ENCODE results near the gene CDC14B.

CDC14B gene

DNA sequence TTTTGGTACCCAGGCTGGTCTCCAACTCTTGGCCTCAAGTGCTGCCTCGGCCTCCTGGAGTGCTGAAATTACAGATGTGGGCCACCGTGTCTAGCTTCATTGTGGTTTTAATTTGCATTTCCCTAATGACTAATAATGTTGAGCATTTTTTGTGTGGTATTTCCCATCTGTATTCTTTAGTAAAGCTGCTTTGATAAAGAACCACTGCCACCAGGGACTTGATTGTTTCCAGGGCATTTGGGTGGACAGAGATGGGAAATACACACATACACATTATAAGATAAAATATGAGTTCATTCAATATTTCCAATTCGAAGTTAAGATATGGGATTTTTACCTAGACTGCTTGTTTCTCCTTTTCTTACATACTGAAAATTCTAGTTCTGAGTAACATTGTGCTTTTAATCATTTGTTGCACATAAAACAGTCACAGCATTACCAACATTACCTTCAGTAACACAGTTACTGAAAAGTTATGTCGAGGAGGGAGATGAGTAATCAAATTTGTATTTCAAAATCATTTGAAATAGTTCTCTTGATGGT is 140.7 kb downstream of the CDC14B start:
- no peak overlapping the region for H3K4me2 ChIP-seq (ENCODE audit: low read length)
- no peak for TF ChIP-seq EZH2phosphoT487 (IDR thresholded peaks at IDR 0.05; ENCODE audit: borderline replicate concordance, low read length)
- TF ChIP-seq, protein P1, sequence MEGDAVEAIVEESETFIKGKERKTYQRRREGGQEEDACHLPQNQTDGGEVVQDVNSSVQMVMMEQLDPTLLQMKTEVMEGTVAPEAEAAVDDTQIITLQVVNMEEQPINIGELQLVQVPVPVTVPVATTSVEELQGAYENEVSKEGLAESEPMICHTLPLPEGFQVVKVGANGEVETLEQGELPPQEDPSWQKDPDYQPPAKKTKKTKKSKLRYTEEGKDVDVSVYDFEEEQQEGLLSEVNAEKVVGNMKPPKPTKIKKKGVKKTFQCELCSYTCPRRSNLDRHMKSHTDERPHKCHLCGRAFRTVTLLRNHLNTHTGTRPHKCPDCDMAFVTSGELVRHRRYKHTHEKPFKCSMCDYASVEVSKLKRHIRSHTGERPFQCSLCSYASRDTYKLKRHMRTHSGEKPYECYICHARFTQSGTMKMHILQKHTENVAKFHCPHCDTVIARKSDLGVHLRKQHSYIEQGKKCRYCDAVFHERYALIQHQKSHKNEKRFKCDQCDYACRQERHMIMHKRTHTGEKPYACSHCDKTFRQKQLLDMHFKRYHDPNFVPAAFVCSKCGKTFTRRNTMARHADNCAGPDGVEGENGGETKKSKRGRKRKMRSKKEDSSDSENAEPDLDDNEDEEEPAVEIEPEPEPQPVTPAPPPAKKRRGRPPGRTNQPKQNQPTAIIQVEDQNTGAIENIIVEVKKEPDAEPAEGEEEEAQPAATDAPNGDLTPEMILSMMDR (IDR thresholded peaks at IDR 0.05; ENCODE audit: low read depth, low read length, poor library complexity, severe bottlenecking), result no peak
- no peaks in the 10 kb centered on the region for H4K20me1 ChIP-seq (ENCODE audit: control insufficient read depth, insufficient read depth, low read depth, low read length)
- no peak overlapping the region for H3K27ac ChIP-seq (ENCODE audit: low read depth, low read length)
- H3K4me1 ChIP-seq (ENCODE audit: control insufficient read depth, low read length), result peaks cover 8% of the 10 kb centered on the region
- H3F3A ChIP-seq (ENCODE audit: control insufficient read depth, insufficient read depth), result no peaks in the 10 kb centered on the region
- no peaks in the 10 kb centered on the region for H3K9me3 ChIP-seq (ENCODE audit: control insufficient read depth, insufficient read depth, low read length)
- no peaks in the 10 kb centered on the region for H3K79me2 ChIP-seq (ENCODE audit: control insufficient read depth, low read length)
- no peaks in the 10 kb centered on the region for H3K9me2 ChIP-seq (replicated peaks; ENCODE audit: control insufficient read depth, low read length)
- no peaks in the 10 kb centered on the region for H3K27me3 ChIP-seq (ENCODE audit: control insufficient read depth, low read length)
- H3K36me3 ChIP-seq (ENCODE audit: control insufficient read depth, low read length), result no peaks in the 10 kb centered on the region
- H3K4me3 ChIP-seq (ENCODE audit: low read length), result no peak overlapping the region

- H3K4me3 ChIP-seq (ENCODE audit: low read length), result no peak overlapping the region
- no peak overlapping the region for H3K27ac ChIP-seq (ENCODE audit: low read depth, low read length)
- no peak overlapping the region for H3K4me2 ChIP-seq (ENCODE audit: low read length)
- peaks cover 8% of the 10 kb centered on the region for H3K4me1 ChIP-seq (ENCODE audit: control insufficient read depth, low read length)
- no peaks in the 10 kb centered on the region for H3K27me3 ChIP-seq (ENCODE audit: control insufficient read depth, low read length)
- no peaks in the 10 kb centered on the region for H4K20me1 ChIP-seq (ENCODE audit: control insufficient read depth, insufficient read depth, low read depth, low read length)
- H3K9me2 ChIP-seq (replicated peaks; ENCODE audit: control insufficient read depth, low read length), result no peaks in the 10 kb centered on the region
- H3K9me3 ChIP-seq (ENCODE audit: control insufficient read depth, insufficient read depth, low read length), result no peaks in the 10 kb centered on the region
- H3K36me3 ChIP-seq (ENCODE audit: control insufficient read depth, low read length), result no peaks in the 10 kb centered on the region
- TF ChIP-seq EZH2phosphoT487 (IDR thresholded peaks at IDR 0.05; ENCODE audit: borderline replicate concordance, low read length), result no peak
- TF ChIP-seq, protein P1 (IDR thresholded peaks at IDR 0.05; ENCODE audit: low read depth, low read length, poor library complexity, severe bottlenecking), result no peak
- H3F3A ChIP-seq (ENCODE audit: control insufficient read depth, insufficient read depth), result no peaks in the 10 kb centered on the region
- H3K79me2 ChIP-seq (ENCODE audit: control insufficient read depth, low read length), result no peaks in the 10 kb centered on the region
Observed at GRCh38 chr9:96476591-96476990, 143.1 kb downstream of the CDC14B start.

DNA sequence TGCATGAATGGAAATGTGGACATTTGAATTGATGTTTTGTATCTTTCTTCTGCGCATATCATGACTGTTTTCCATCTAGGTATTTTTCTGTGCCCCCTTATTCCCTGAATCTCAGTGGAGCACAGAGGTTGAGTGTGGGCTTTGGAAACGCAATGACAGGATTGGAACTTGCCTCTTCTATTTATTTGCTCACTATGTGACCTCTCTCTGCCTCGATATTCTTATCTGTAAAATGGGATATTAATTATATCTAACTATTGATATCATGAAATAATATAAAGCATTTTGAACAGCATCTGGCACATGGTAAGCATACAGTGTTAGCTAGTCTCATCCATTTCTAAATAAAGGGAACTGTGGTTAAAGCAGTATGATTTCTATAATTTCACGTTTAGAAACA is 143.6 kb downstream of the CDC14B start:
- Histone ChIP-seq H3K9me2 (replicated peaks; ENCODE audit: control insufficient read depth, low read length) (no peaks in the 10 kb centered on the region), H3F3A (ENCODE audit: control insufficient read depth, insufficient read depth) (no peaks in the 10 kb centered on the region), H3K9me3 (ENCODE audit: control insufficient read depth, insufficient read depth, low read length) (no peaks in the 10 kb centered on the region), H3K4me1 (ENCODE audit: control insufficient read depth, low read length) (peaks cover 8% of the 10 kb centered on the region), H3K27ac (ENCODE audit: low read depth, low read length) (no peak overlapping the region), H3K36me3 (ENCODE audit: control insufficient read depth, low read length) (no peaks in the 10 kb centered on the region), H4K20me1 (ENCODE audit: control insufficient read depth, insufficient read depth, low read depth, low read length) (no peaks in the 10 kb centered on the region), H3K4me2 (ENCODE audit: low read length) (no peak overlapping the region), H3K27me3 (ENCODE audit: control insufficient read depth, low read length) (no peaks in the 10 kb centered on the region), H3K4me3 (ENCODE audit: low read length) (no peak overlapping the region), H3K79me2 (ENCODE audit: control insufficient read depth, low read length) (no peaks in the 10 kb centered on the region)
- TF ChIP-seq EZH2phosphoT487 (IDR thresholded peaks at IDR 0.05; ENCODE audit: borderline replicate concordance, low read length), result no peak
- TF ChIP-seq, protein P1 (IDR thresholded peaks at IDR 0.05; ENCODE audit: low read depth, low read length, poor library complexity, severe bottlenecking), result no peak
